ENCODE data around the gene ZNF710. TPM values are rescaled to one million over a fixed set of nuclear protein-coding genes. Genes with fewer than 3 reads are reported as not detected.

Gene ZNF710
- total and polyA plus RNA-seq, 9 of the 15 experiments (the other 6 are each of a cell fraction or from before 2014, with no cell fraction given) = 0.56 to 14.2 (median 5.2) TPM

- TF ChIP-seq FOXM1 (IDR thresholded peaks at IDR 0.05; ENCODE audit: low read depth) = no peak
- no peak for TF ChIP-seq FOXM1 (CRISPR knock-in tag; IDR thresholded peaks at IDR 0.05; ENCODE audit: low read depth)
- TF ChIP-seq SMAD4 (CRISPR knock-in tag; conservative IDR thresholded peaks at IDR 0.05) = peak; percentile 80
- TF ChIP-seq CBFB (CRISPR knock-in tag; IDR thresholded peaks at IDR 0.05) = no peak
- TF ChIP-seq SNAPC5 (CRISPR knock-in tag; IDR thresholded peaks at IDR 0.05) = no peak
- no peak for TF ChIP-seq ZNF655 (CRISPR knock-in tag; IDR thresholded peaks at IDR 0.05)
- 0 out of 2 replicates have a peak, but pooled peaks have one; percentile 25 for TF ChIP-seq BCOR (IDR thresholded peaks at IDR 0.05)
- no peak for TF ChIP-seq ZBED1 (IDR thresholded peaks at IDR 0.05)
- 0 out of 6 replicates have a peak, but pooled peaks of 1 of the 3 experiments have one; percentile 48 for TF ChIP-seq ZBTB11 (CRISPR knock-in tag; IDR thresholded peaks at IDR 0.05)
- no peak for TF ChIP-seq PTTG1 (tag; IDR thresholded peaks at IDR 0.05; ENCODE audit: low read depth)
Observed at GRCh38 chr15:90059208-90059985, 58.3 kb downstream of the ZNF710 start (continued).

All from K562 (cell line).